CMK (cell line): ENCODE results near the gene ODF4.
"Not testable (repeated sequence)": the region's sequence is repeated elsewhere in the genome, so short reads cannot be mapped to it uniquely, and the experiment has no call there.

Source experiments
- DNase-seq: peaks from one replicate; pipeline ENCODE4 v3.0.0-alpha.2; 2010; ENCODE audit warnings: low read depth

ODF4 gene

GRCh38 chr17:8369944-8370343, 30.3 kb downstream of the ODF4 start:
- DNase-seq: no peak

- no peak for DNase-seq
These were observed 32.1 kb downstream of the ODF4 start for GRCh38 chr17:8371786-8372185.

GRCh38 chr17:8372422-8372821, 32.8 kb downstream of the ODF4 start:
- DNase-seq: no peak

GRCh38 chr17:8373856-8374255, 34.2 kb downstream of the ODF4 start:
- DNase-seq: not testable (repeated sequence)

- no peak for DNase-seq
These were observed 36.2 kb downstream of the ODF4 start for GRCh38 chr17:8375738-8376259.

- peak; percentile 82 for DNase-seq
These were observed 36.8 kb downstream of the ODF4 start, which contains the start of gene KRABD2 for GRCh38 chr17:8376271-8377067. TSS of gene KRABD2 (minus strand) at chr17:8376704.

- no peak for DNase-seq
These were observed 37.8 kb downstream of the ODF4 start for GRCh38 chr17:8377422-8377821.

- DNase-seq: not testable (repeated sequence)
These were observed 38.5 kb downstream of the ODF4 start for GRCh38 chr17:8378117-8378516.

GRCh38 chr17:8380049-8380448, 40.4 kb downstream of the ODF4 start:
- DNase-seq: no peak

GRCh38 chr17:8382052-8382879, 42.6 kb downstream of the ODF4 start:
- no peak for DNase-seq

GRCh38 chr17:8382880-8383142, 43.2 kb downstream of the ODF4 start:
- DNase-seq: no peak

GRCh38 chr17:8383143-8383822, 43.6 kb downstream of the ODF4 start, which contains the start of gene RPL26:
TSS of gene RPL26 (minus strand) at chr17:8383193. CDS start at chr17:8382310, 883 bp downstream.
- peak; percentile 93 for DNase-seq

GRCh38 chr17:8384801-8385378, 45.2 kb downstream of the ODF4 start:
- DNase-seq: no peak

GRCh38 chr17:8386841-8387240, 47.2 kb downstream of the ODF4 start:
- no peak for DNase-seq

- DNase-seq: no peak
These were observed 48.4 kb downstream of the ODF4 start for GRCh38 chr17:8387914-8388651.

- DNase-seq: no peak
These were observed 52.1 kb downstream of the ODF4 start for GRCh38 chr17:8391711-8392110.

GRCh38 chr17:8392274-8392673, 52.6 kb downstream of the ODF4 start:
- no peak for DNase-seq

- no peak for DNase-seq
These were observed 53.2 kb downstream of the ODF4 start for GRCh38 chr17:8392674-8393469.

GRCh38 chr17:8393470-8394231, 54.0 kb downstream of the ODF4 start:
- no peak for DNase-seq

- DNase-seq: not testable (repeated sequence)
These were observed 54.9 kb downstream of the ODF4 start for GRCh38 chr17:8394497-8394896.
